Caki2 (cell line): Measurements from ENCODE around the gene ATP6V1G1. TPM values are rescaled to one million over a fixed set of nuclear protein-coding genes. Genes with fewer than 3 reads are reported as not detected.

Experiments used
- DNase-seq: peaks from one replicate; pipeline ENCODE4 v3.0.0-alpha.2; 2015; ENCODE audit warnings: low read depth
- in situ Hi-C: cut with HindIII; loops from 2 replicates; pipeline ENCODE4 v1.10.0; 2016; ENCODE audit warnings: low sequenced_read_pairs, low pct_unique_long_range_greater_than_20kb, mixed read lengths
- total RNA-seq: library from RNA; depleted of rRNA; stranded (reverse); fragments of >200 nt; shearing (Covaris generic); gene quantifications from 2 replicates; pipeline ENCODE4 v1.2.3, GENCODE V29; 2014; ENCODE audit warnings: low replicate concordance; rRNA removed

ATP6V1G1 gene
- total RNA-seq, 1 experiment from 2014 or later, result 149 TPM

GRCh38 chr9:114631166-114631565 lies 43.6 kb downstream of the ATP6V1G1 start:
- DNase-seq, result no peak
- in situ Hi-C loops, result no loop called here

DNA sequence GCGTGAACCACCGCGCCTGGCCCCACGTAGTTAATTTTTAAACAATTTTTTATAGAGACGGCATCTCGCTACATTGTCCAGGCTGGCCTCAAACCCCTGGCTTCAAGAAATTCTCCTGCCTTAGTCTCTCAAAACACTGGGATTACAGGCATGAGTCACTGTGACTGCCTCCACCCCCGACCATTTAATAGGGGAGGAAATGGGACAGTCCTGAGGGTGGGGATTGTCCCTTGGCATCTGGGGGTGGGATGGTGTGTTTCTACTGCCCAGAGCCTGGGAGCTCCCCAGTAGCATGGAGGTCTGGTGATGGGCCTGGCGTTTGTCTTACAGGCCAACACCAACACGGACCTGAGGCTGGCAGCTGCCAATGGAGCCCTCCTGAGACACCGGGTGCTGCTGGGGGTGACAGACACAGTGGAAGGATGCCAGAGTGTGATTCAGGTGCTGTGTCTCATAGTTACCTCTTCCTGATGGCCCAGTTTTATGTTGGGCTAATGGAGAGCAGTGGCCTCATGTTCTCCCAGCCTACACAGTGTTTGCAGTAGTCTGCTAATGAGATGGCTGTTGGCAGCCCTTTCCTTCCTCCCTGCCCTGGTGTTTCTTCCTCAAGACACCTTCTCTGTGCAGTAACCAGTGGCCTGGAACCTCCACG lies 46.0 kb downstream of the ATP6V1G1 start:
- no peak for DNase-seq
- in situ Hi-C loops, result no loop called here

GRCh38 chr9:114634387-114634786 lies 46.8 kb downstream of the ATP6V1G1 start:
- no peak for DNase-seq
- in situ Hi-C loops, result no loop called here

DNA sequence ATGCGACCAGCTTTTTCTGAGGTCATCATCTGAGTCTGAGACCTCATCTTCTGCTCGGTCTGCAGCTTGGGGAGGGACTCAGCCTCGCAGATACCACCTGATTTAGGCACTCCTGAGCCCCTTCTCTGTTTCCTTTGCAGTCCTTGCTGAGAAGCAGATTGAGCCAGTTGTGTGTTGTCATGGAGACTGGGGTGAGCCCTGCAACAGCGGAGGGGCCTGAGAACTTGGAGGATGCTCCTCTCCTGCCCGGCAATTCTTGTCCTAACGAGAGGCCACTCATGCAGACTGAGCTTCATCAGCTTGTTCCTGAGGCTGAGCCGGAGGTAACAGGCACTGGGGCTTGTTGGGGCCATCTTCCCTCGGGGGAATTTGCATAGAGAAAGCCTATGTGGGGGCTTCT lies 50.8 kb downstream of the ATP6V1G1 start:
- in situ Hi-C loops, result no loop called here
- no peak for DNase-seq

- in situ Hi-C loops, result no loop called here
- no peak for DNase-seq
Observed at GRCh38 chr9:114641967-114642366, 54.4 kb downstream of the ATP6V1G1 start.

DNA sequence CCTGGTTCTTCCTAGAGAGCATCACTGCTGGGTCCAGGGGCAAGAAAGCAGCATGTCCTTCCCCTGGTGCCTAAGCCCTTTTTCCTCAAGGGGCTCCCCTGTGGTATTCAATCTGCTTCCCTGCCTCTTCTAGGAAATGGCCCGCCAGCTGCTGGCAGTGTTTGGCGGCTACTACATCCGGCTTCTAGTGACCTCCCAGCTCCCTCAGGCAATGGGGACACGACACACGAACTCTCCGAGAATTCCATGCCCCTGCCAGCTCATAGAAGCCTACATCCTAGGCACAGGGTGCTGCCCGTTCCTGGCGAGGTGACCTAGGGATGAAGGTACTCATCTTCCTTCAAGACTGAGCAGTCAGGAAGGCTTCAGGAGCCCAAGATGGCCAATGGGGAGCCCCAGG lies 55.4 kb downstream of the ATP6V1G1 start:
- in situ Hi-C loops, result no loop called here
- no peak for DNase-seq

- in situ Hi-C loops, result no loop called here
- DNase-seq, result no peak
Observed at GRCh38 chr9:114643896-114644295, 56.3 kb downstream of the ATP6V1G1 start.

Other genes starting within 250 kb of the ATP6V1G1 start
- 3.4 and 6.3 TPM in 2 replicates for gene AKNA, start 199.8 kb upstream of the ATP6V1G1 start, total RNA-seq
- gene WHRN, start 82.3 kb upstream of the ATP6V1G1 start, total RNA-seq, result 3.9 and 6.6 TPM in 2 replicates
- 11.2 and 14.9 TPM in 2 replicates for gene TMEM268, start 23.5 kb downstream of the ATP6V1G1 start, total RNA-seq
- not detected in 2 replicates for gene TEX53, start 70.0 kb downstream of the ATP6V1G1 start, total RNA-seq
- gene TEX48, start 94.4 kb downstream of the ATP6V1G1 start, total RNA-seq, result not detected in 2 replicates
- 0.07 and 0.98 TPM in 2 replicates for gene TNFSF15, start 218.3 kb downstream of the ATP6V1G1 start, total RNA-seq